Subcutaneous adipose tissue (tissue), 4 donors: ENCODE data around the gene KDM2B. TPM values are rescaled to one million over a fixed set of nuclear protein-coding genes. Genes with fewer than 3 reads are reported as not detected.

Experiments
- CTCF ChIP-seq: fragments of 450-650 bp; IDR thresholded peaks from one replicate; pipeline ENCODE4 v1.5.1; 2016; ENCODE audit warnings: low read depth, mild to moderate bottlenecking, control low read depth, antibody characterized with exemption, moderate library complexity
- total RNA-seq, 4 donors: library from RNA; depleted of rRNA; stranded (reverse); fragments of >200 nt; gene quantifications; one replicate each; pipeline ENCODE4 v1.1.0, GENCODE V29; 2016

Gene KDM2B
- total RNA-seq, 4 donors from 2014 or later = 13.9 to 22.6 (median 16.2) TPM

- no peak for TF ChIP-seq CTCF
Observed at GRCh38 chr12:121468499-121468801, 112.4 kb downstream of the KDM2B start.

GRCh38 chr12:121467638-121468498 lies 113.0 kb downstream of the KDM2B start:
- no peak for TF ChIP-seq CTCF

GRCh38 chr12:121466794-121467637 lies 113.8 kb downstream of the KDM2B start:
- no peak for TF ChIP-seq CTCF

- no peak for TF ChIP-seq CTCF
Observed at GRCh38 chr12:121465921-121466793, 114.7 kb downstream of the KDM2B start.

GRCh38 chr12:121464331-121464730 lies 116.5 kb downstream of the KDM2B start:
- no peak for TF ChIP-seq CTCF

- TF ChIP-seq CTCF = no peak
Observed at GRCh38 chr12:121461048-121461447, 119.8 kb downstream of the KDM2B start.
